ENCODE measurements around the gene LMO1.

LMO1 gene

GRCh38 chr11:8281266-8281665 lies 17.6 kb upstream of the LMO1 start:
- Mint-ChIP-seq H3K36me3 (ENCODE audit: low read depth) (no peaks in the 10 kb centered on the region), H3K4me1 (ENCODE audit: low read depth) (no peaks in the 10 kb centered on the region)

DNA sequence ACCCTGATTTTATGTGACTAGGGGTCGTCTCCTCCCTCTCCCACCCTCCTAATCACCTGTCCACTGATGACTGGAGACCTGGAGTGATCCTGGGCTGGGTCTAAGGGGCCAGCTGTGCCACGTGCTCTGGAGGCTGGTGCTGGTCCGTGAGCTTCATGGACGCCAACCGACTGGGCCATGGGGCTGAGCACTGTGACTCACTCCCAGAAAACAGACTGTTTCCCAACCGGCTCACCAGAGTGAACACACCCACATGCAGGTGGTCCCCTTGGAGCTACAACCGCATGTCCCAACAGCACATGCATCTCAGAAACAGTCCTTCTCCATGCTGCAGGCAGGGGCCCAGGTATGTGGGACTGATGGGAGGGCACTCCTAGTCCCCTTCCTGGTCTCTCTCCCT lies 14.0 kb upstream of the LMO1 start:
- H3K27me3 Mint-ChIP-seq (ENCODE audit: low read depth): peaks cover 8% of the 10 kb centered on the region
- no peaks in the 10 kb centered on the region for H3K9me3 Mint-ChIP-seq
- no peak overlapping the region for H3K4me3 Mint-ChIP-seq
- no peaks in the 10 kb centered on the region for H3K36me3 Mint-ChIP-seq (ENCODE audit: low read depth)
- H3K27ac Mint-ChIP-seq: no peak overlapping the region
- no peaks in the 10 kb centered on the region for H3K4me1 Mint-ChIP-seq (ENCODE audit: low read depth)

More at GRCh38 chr11:8281266-8281665, 17.6 kb upstream of the LMO1 start:
- Mint-ChIP-seq H3K4me3 (no peak overlapping the region), H3K27ac (no peak overlapping the region), H3K27me3 (ENCODE audit: low read depth) (peaks cover 8% of the 10 kb centered on the region), H3K9me3 (no peaks in the 10 kb centered on the region)

DNA sequence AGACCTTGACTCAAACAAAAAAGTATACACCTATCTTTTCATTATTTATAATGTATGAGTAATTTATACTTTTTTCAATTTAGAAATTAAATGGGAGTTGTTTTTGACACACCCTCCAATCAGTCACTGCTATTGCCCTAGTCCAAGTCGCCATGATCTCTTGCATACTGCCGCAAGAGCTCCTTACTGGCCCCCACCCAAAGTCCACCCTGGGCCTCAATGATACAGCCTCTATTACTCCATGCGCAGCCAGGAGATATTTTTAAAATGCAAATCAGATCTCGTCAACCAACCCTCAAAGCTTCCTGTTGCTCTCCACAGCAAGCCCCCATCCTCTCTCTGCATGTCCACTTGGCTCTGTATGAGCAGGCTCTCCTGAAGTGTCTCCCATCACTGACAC lies 12.8 kb upstream of the LMO1 start:
- Mint-ChIP-seq H3K27ac (no peak overlapping the region), H3K36me3 (ENCODE audit: low read depth) (no peaks in the 10 kb centered on the region), H3K27me3 (ENCODE audit: low read depth) (peaks cover 19% of the 10 kb centered on the region), H3K4me3 (no peak overlapping the region), H3K9me3 (no peaks in the 10 kb centered on the region), H3K4me1 (ENCODE audit: low read depth) (no peaks in the 10 kb centered on the region)

DNA sequence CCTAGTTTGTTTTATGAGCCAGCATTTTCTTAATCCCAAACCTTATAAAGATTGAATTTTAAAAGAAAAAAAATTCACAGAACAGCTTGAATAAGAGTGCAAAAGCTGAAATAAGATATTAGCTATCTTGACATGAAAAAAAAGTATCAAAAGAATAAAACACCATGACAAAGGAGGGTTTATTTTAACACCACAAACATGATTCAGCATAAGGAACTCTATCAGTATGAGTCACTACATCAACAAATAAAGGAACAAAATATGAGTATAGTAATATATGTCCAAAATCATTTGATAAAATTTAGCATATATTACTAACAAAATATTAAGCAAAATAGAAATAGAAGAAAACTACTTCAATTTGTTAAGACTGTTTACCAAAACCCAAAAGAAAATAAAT lies 9.6 kb upstream of the LMO1 start:
- no peaks in the 10 kb centered on the region for H3K4me1 Mint-ChIP-seq (ENCODE audit: low read depth)
- peaks cover 46% of the 10 kb centered on the region for H3K27me3 Mint-ChIP-seq (ENCODE audit: low read depth)
- no peak overlapping the region for H3K4me3 Mint-ChIP-seq

GRCh38 chr11:8271106-8271886 lies 7.6 kb upstream of the LMO1 start:
- no peaks in the 10 kb centered on the region for H3K4me1 Mint-ChIP-seq (ENCODE audit: low read depth)
- no peaks in the 10 kb centered on the region for H3K9me3 Mint-ChIP-seq
- H3K27ac Mint-ChIP-seq: no peak overlapping the region
- H3K4me3 Mint-ChIP-seq: no peak overlapping the region
- no peaks in the 10 kb centered on the region for H3K36me3 Mint-ChIP-seq (ENCODE audit: low read depth)
- H3K27me3 Mint-ChIP-seq (ENCODE audit: low read depth): peaks cover 61% of the 10 kb centered on the region

More for the DNA sequence above, 9.6 kb upstream of the LMO1 start:
- no peaks in the 10 kb centered on the region for H3K36me3 Mint-ChIP-seq (ENCODE audit: low read depth)
- H3K27ac Mint-ChIP-seq: no peak overlapping the region
- no peaks in the 10 kb centered on the region for H3K9me3 Mint-ChIP-seq

- H3K27ac Mint-ChIP-seq: no peak overlapping the region
- peaks cover 69% of the 10 kb centered on the region for H3K27me3 Mint-ChIP-seq (ENCODE audit: low read depth)
- no peaks in the 10 kb centered on the region for H3K4me1 Mint-ChIP-seq (ENCODE audit: low read depth)
- no peaks in the 10 kb centered on the region for H3K36me3 Mint-ChIP-seq (ENCODE audit: low read depth)
- no peaks in the 10 kb centered on the region for H3K9me3 Mint-ChIP-seq
- H3K4me3 Mint-ChIP-seq: no peak overlapping the region
These were observed 6.0 kb upstream of the LMO1 start for GRCh38 chr11:8269636-8270035.

DNA sequence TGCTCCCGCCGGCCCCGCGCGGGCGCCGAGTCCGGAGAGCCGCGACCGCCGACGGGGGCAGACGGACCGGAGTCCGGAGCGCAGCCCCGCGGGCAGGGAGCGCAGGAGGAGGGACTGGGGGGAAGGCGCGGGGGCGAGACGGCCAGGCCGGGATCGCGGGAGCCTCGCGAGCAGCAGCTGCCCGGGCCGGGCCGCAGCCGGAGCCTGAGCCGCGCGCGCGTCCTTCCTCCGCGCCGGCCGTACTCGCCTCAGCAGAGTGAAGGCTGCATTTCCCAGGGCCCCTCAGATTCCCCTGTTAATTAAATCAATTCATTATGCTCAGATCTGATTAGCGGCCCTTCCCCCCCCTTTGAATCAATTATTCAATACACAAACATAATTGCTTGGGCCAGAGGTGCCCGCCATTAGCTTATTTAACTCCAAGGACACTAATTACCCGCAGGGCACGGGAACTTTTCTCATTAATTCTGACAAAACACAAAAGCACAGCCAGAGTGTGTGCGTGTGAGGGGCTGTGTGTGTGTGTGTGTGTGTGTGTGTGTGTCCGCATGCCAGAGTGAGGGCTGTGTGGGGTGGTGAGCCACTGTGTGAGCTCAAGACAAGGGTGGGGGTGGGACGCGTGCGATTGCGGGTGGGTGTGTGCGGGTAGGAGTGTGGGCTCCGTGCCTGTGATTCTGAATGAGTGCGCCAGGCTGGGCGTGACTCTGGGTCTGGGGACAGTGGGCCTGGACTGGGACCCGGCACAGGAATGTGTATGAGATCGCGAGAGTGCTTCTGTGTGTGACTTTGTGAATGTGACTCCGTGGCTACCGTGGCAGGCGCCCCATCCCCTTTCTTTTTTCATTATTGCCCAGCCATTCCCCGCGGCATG lies 5.1 kb upstream of the LMO1 start:
- no peaks in the 10 kb centered on the region for H3K9me3 Mint-ChIP-seq
- no peak overlapping the region for H3K27ac Mint-ChIP-seq

GRCh38 chr11:8267831-8268529 lies 4.3 kb upstream of the LMO1 start:
- Mint-ChIP-seq H3K9me3 (no peaks in the 10 kb centered on the region), H3K36me3 (ENCODE audit: low read depth) (no peaks in the 10 kb centered on the region), H3K4me1 (ENCODE audit: low read depth) (peaks cover 6% of the 10 kb centered on the region), H3K4me3 (no peak overlapping the region), H3K27me3 (ENCODE audit: low read depth) (peaks cover 83% of the 10 kb centered on the region), H3K27ac (no peak overlapping the region)

More for the DNA sequence above, 5.1 kb upstream of the LMO1 start:
- peaks cover 78% of the 10 kb centered on the region for H3K27me3 Mint-ChIP-seq (ENCODE audit: low read depth)
- H3K4me3 Mint-ChIP-seq: peak overlapping the region; percentile 30
- H3K4me1 Mint-ChIP-seq (ENCODE audit: low read depth): peaks cover 3% of the 10 kb centered on the region
- no peaks in the 10 kb centered on the region for H3K36me3 Mint-ChIP-seq (ENCODE audit: low read depth)

- Mint-ChIP-seq H3K27ac (no peak overlapping the region), H3K36me3 (ENCODE audit: low read depth) (no peaks in the 10 kb centered on the region), H3K9me3 (no peaks in the 10 kb centered on the region), H3K4me3 (no peak overlapping the region), H3K4me1 (ENCODE audit: low read depth) (peaks cover 6% of the 10 kb centered on the region), H3K27me3 (ENCODE audit: low read depth) (peaks cover 82% of the 10 kb centered on the region)
These were observed 3.6 kb upstream of the LMO1 start for GRCh38 chr11:8267280-8267679.

DNA sequence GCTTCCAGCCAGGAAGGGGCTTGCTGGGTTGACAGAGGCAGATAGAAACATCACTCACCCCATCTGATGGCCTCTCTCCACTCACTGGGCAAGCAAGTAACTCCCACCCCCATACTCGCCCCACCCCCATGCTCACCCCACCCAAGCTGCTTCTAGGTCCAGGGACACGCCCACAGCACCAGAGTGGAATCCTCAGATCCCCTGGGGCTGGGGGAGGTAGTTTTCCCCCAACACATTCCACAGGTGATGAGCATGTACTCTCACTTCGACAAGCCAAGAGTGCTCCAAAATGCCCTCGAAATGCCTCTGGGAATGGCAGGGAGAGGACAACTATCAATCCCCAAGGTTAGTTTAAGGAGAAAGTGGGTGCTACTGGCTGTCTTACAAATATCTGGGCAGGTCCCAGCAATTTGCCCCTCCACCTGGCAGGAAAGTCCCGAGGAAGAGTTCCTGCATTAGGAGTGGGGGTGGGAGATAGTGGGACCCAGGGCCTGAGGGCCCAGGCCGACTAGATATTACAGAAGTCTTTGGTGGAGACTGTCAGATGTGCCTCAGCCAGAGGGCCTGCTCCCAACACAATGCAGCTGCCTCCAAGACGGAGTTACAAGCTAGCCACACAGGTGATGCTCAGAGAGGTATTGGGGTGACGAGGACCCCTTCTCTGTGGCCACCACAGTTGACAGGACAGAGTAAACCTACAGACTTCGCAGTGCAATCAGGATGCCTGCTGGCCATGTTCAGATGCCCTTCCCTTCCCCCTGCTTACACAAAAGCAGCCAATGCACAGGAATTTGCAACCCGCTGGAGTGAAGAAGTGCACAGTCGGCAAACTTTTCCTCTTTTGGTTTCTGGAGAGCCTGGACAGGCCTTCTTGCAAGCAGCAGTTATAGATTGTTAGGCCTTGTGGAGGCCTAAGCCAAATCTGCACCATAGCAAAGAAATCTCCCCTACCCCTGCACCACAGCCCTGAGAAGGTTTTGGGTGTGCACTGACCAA lies 2.9 kb upstream of the LMO1 start:
- Mint-ChIP-seq H3K27me3 (ENCODE audit: low read depth) (peaks cover 82% of the 10 kb centered on the region), H3K4me3 (no peak overlapping the region), H3K9me3 (no peaks in the 10 kb centered on the region), H3K4me1 (ENCODE audit: low read depth) (peaks cover 6% of the 10 kb centered on the region), H3K36me3 (ENCODE audit: low read depth) (no peaks in the 10 kb centered on the region), H3K27ac (no peak overlapping the region)

GRCh38 chr11:8265681-8266241 lies 2.1 kb upstream of the LMO1 start:
- H3K36me3 Mint-ChIP-seq (ENCODE audit: low read depth): no peaks in the 10 kb centered on the region
- no peak overlapping the region for H3K4me3 Mint-ChIP-seq
- peaks cover 6% of the 10 kb centered on the region for H3K4me1 Mint-ChIP-seq (ENCODE audit: low read depth)
- no peak overlapping the region for H3K27ac Mint-ChIP-seq
- peaks cover 81% of the 10 kb centered on the region for H3K27me3 Mint-ChIP-seq (ENCODE audit: low read depth)
- no peaks in the 10 kb centered on the region for H3K9me3 Mint-ChIP-seq

- H3K27me3 Mint-ChIP-seq (ENCODE audit: low read depth): peaks cover 65% of the 10 kb centered on the region
- no peaks in the 10 kb centered on the region for H3K9me3 Mint-ChIP-seq
- H3K36me3 Mint-ChIP-seq (ENCODE audit: low read depth): no peaks in the 10 kb centered on the region
- H3K4me3 Mint-ChIP-seq: peak overlapping the region; percentile 53
- H3K4me1 Mint-ChIP-seq (ENCODE audit: low read depth): peaks cover 6% of the 10 kb centered on the region
- H3K27ac Mint-ChIP-seq: no peak overlapping the region
These were observed 439 bp downstream of the LMO1 start for GRCh38 chr11:8263109-8263768.

GRCh38 chr11:8262552-8263108 lies 1.0 kb downstream of the LMO1 start:
- H3K4me3 Mint-ChIP-seq: no peak overlapping the region
- peaks cover 6% of the 10 kb centered on the region for H3K4me1 Mint-ChIP-seq (ENCODE audit: low read depth)
- no peaks in the 10 kb centered on the region for H3K36me3 Mint-ChIP-seq (ENCODE audit: low read depth)
- H3K27ac Mint-ChIP-seq: no peak overlapping the region
- no peaks in the 10 kb centered on the region for H3K9me3 Mint-ChIP-seq
- peaks cover 64% of the 10 kb centered on the region for H3K27me3 Mint-ChIP-seq (ENCODE audit: low read depth)
